HG02678 (cell line): ENCODE measurements around the gene CCL3.
"Not testable (repeated sequence)": the region's sequence is repeated elsewhere in the genome, so short reads cannot be mapped to it uniquely, and the experiment has no call there.

Experiments used
- ATAC-seq: cut with Tn5 transposase; IDR thresholded peaks from one replicate; pipeline ENCODE4 v1.9.1; 2021; ENCODE audit warnings: mild to moderate bottlenecking, moderate library complexity; ENCODE audit not compliant: unreplicated experiment

CCL3 gene

GRCh38 chr17:36117505-36118382 is 27.8 kb upstream of the CCL3 start:
- no peak for ATAC-seq

GRCh38 chr17:36115649-36115977 is 25.7 kb upstream of the CCL3 start:
- ATAC-seq = not testable (repeated sequence)

- ATAC-seq = not testable (repeated sequence)
Measured at GRCh38 chr17:36114971-36115648, 25.2 kb upstream of the CCL3 start.

- not testable (repeated sequence) for ATAC-seq
Measured at GRCh38 chr17:36113131-36113530, 23.2 kb upstream of the CCL3 start.

- no peak for ATAC-seq
Measured at GRCh38 chr17:36112572-36112971, 22.6 kb upstream of the CCL3 start.

- ATAC-seq = no peak
Measured at GRCh38 chr17:36111068-36111490, 21.1 kb upstream of the CCL3 start.

GRCh38 chr17:36108265-36108664 is 18.3 kb upstream of the CCL3 start:
- ATAC-seq = not testable (repeated sequence)

- ATAC-seq = no peak
Measured at GRCh38 chr17:36107660-36108059, 17.7 kb upstream of the CCL3 start.

GRCh38 chr17:36106493-36106835 is 16.5 kb upstream of the CCL3 start:
- no peak for ATAC-seq

- ATAC-seq = no peak
Measured at GRCh38 chr17:36105781-36106492, 16.0 kb upstream of the CCL3 start.

GRCh38 chr17:36104701-36105181 is 14.8 kb upstream of the CCL3 start:
- ATAC-seq = no peak

- ATAC-seq = not testable (repeated sequence)
Measured at GRCh38 chr17:36104246-36104645, 14.3 kb upstream of the CCL3 start.

- ATAC-seq = peak; percentile 80
Measured at GRCh38 chr17:36103401-36103975, 13.5 kb upstream of the CCL3 start, which contains the start of gene CCL4. CCL4 (plus strand) TSS chr17:36103827; CDS start chr17:36103906, 79 bp downstream.

- ATAC-seq = not testable (repeated sequence)
Measured at GRCh38 chr17:36099004-36099403, 9.1 kb upstream of the CCL3 start.

GRCh38 chr17:36095992-36096391 is 6.0 kb upstream of the CCL3 start:
- ATAC-seq = no peak

GRCh38 chr17:36094746-36095145 is 4.8 kb upstream of the CCL3 start:
- no peak for ATAC-seq

GRCh38 chr17:36094232-36094631 is 4.3 kb upstream of the CCL3 start:
- no peak for ATAC-seq

GRCh38 chr17:36092715-36093114 is 2.8 kb upstream of the CCL3 start:
- ATAC-seq = not testable (repeated sequence)

- ATAC-seq = no peak
Measured at GRCh38 chr17:36092230-36092629, 2.3 kb upstream of the CCL3 start.

GRCh38 chr17:36089339-36089865 is 541 bp downstream of the CCL3 start:
- no peak for ATAC-seq
